H1 (cell line): ENCODE measurements around the gene ACP3. TPM values are rescaled to one million over a fixed set of nuclear protein-coding genes. Genes with fewer than 3 reads are reported as not detected.
A peak's percentile ranks its signal among the peaks of the same experiment; 100 is the strongest.

Experiments used
- CTCF ChIA-PET: fragments of 300-600 bp; sonication (Branson Sonifier 250); formaldehyde crosslinking; loops from one replicate; lab custom pipeline; 2021; ENCODE audit not compliant: partially characterized antibody; lab: Charles Lee
- POLR2A ChIA-PET: fragments of 300-600 bp; sonication (Branson Sonifier 250); formaldehyde crosslinking; loops from one replicate; lab custom pipeline; 2021; ENCODE audit warnings: inconsistent platforms; ENCODE audit not compliant: partially characterized antibody; lab: Charles Lee
- DNase-seq, 2 experiments: peaks; one replicate each; pipeline versions ENCODE4 v3.0.0 to v3.0.0-alpha.2; 2010 to 2022; ENCODE audit warnings: low spot score in 2 of 2, low read depth in 1 of 2, mixed read lengths in 1 of 2
- FAIRE-seq: peaks from 2 replicates; lab custom pipeline; 2011; peaks lifted over from hg19 to GRCh38; lab: Jason Lieb, UNC
- H2AFZ ChIP-seq: 2 replicates; pipeline ENCODE4 v1.8.1; 2012; ENCODE audit warnings: low read length, inconsistent platforms
- H2AK5ac ChIP-seq: 2 replicates; pipeline ENCODE4 v1.6.1; 2013; ENCODE audit warnings: low read depth, low read length
- H2BK120ac ChIP-seq: replicated peaks from 2 replicates; pipeline ENCODE3; 2013; ENCODE audit warnings: low read depth, low read length, inconsistent platforms
- H2BK12ac ChIP-seq: 2 replicates; pipeline ENCODE4 v1.6.1; 2013; ENCODE audit warnings: low read depth, low read length
- H2BK15ac ChIP-seq: 2 replicates; pipeline ENCODE4 v1.6.1; 2013; ENCODE audit warnings: low read length
- H2BK20ac ChIP-seq: 2 replicates; pipeline ENCODE4 v1.6.1; 2013; ENCODE audit warnings: low read length
- H2BK5ac ChIP-seq: 2 replicates; pipeline ENCODE4 v1.6.1; 2013; ENCODE audit warnings: low read depth, low read length
- H3K14ac ChIP-seq: 2 replicates; pipeline ENCODE4 v1.6.1; 2013; ENCODE audit warnings: inconsistent platforms; ENCODE audit not compliant: insufficient read length
- H3K18ac ChIP-seq: 2 replicates; pipeline ENCODE4 v1.6.1; 2013; ENCODE audit warnings: low read length; ENCODE audit errors: extremely low read depth
- H3K23ac ChIP-seq: 2 replicates; pipeline ENCODE4 v1.6.1; 2013; ENCODE audit warnings: inconsistent platforms; ENCODE audit not compliant: insufficient read length
- H3K23me2 ChIP-seq: 2 replicates; pipeline ENCODE4 v1.6.1; 2013; ENCODE audit warnings: low read depth, low read length
- H3K27ac ChIP-seq: 2 replicates; pipeline ENCODE4 v1.6.1; 2011; ENCODE audit warnings: low read depth, low read length, inconsistent platforms
- H3K27me3 ChIP-seq, 4 experiments: replicated peaks in 1 of 4; 1 replicate in 1 of 4; 2 replicates in 3 of 4; pipeline versions ENCODE4 v1.6.1 to v1.8.1; 2011 to 2013; ENCODE audit warnings: low read length in 3 of 4, mild to moderate bottlenecking in 3 of 4, inconsistent platforms in 2 of 4, mixed read lengths in 2 of 4, moderate library complexity in 1 of 4; ENCODE audit not compliant: control insufficient read depth in 3 of 4, insufficient read depth in 3 of 4; ENCODE audit errors: extremely low read depth in 1 of 4
- H3K36me3 ChIP-seq, 4 experiments: 2 replicates each; pipeline versions ENCODE4 v1.6.1 to v1.8.1; 2011 to 2013; ENCODE audit warnings: mild to moderate bottlenecking in 4 of 4, low read length in 3 of 4, moderate library complexity in 2 of 4, control low read depth in 1 of 4, inconsistent platforms in 1 of 4; ENCODE audit not compliant: insufficient read depth in 4 of 4, control insufficient read depth in 2 of 4
- H3K4ac ChIP-seq: replicated peaks from 2 replicates; pipeline ENCODE3; 2013; ENCODE audit warnings: low read length, low read depth, mixed read lengths, inconsistent platforms; ENCODE audit not compliant: insufficient read length
- H3K4me1 ChIP-seq, 4 experiments: replicated peaks in 1 of 4; 1 replicate in 1 of 4; 2 replicates in 3 of 4; pipeline versions ENCODE4 v1.6.1 to v1.8.1; 2011 to 2013; ENCODE audit warnings: low read length in 3 of 4, inconsistent platforms in 2 of 4, mixed read lengths in 1 of 4; ENCODE audit not compliant: insufficient read depth in 4 of 4, control insufficient read depth in 3 of 4
- H3K4me2 ChIP-seq, 2 experiments: 2 replicates each; pipeline versions ENCODE4 v1.6.1 to v1.8.1; 2011 to 2013; ENCODE audit warnings: low read depth in 2 of 2, low read length in 2 of 2, control low read depth in 1 of 2, inconsistent platforms in 1 of 2, mild to moderate bottlenecking in 1 of 2; ENCODE audit not compliant: insufficient read depth in 1 of 2
- H3K4me3 ChIP-seq, 4 experiments: fragments of 200-600, 300-600 bp in 1 of 4; sonication (generic), shearing (Covaris generic), sonication (Bioruptor Twin) in 1 of 4; 2 replicates each; pipeline versions ENCODE4 v1.5.1 to v1.8.1; 2011 to 2016; ENCODE audit warnings: low read length in 4 of 4, low read depth in 3 of 4, control low read depth in 2 of 4, inconsistent platforms in 2 of 4, mild to moderate bottlenecking in 2 of 4, mixed read lengths in 1 of 4, moderate library complexity in 1 of 4; ENCODE audit not compliant: insufficient read depth in 2 of 4; ENCODE audit errors: extremely low read depth in 1 of 4
- H3K56ac ChIP-seq: replicated peaks from 2 replicates; pipeline ENCODE3; 2013; ENCODE audit warnings: low read depth, mild to moderate bottlenecking, mixed read lengths, low read length, inconsistent platforms; ENCODE audit not compliant: insufficient read length
- H3K79me1 ChIP-seq: 2 replicates; pipeline ENCODE4 v1.6.1; 2013; ENCODE audit warnings: low read depth, low read length, control low read depth
- H3K79me2 ChIP-seq, 2 experiments: 2 replicates each; pipeline versions ENCODE4 v1.6.1 to v1.8.1; 2012 to 2013; ENCODE audit warnings: low read length in 2 of 2, mild to moderate bottlenecking in 2 of 2, inconsistent platforms in 1 of 2; ENCODE audit not compliant: insufficient read depth in 2 of 2, control insufficient read depth in 1 of 2
- H3K9ac ChIP-seq, 4 experiments: replicated peaks in 1 of 4; 1 replicate in 1 of 4; 2 replicates in 3 of 4; pipeline versions ENCODE4 v1.6.1 to v1.8.1; 2011 to 2013; ENCODE audit warnings: low read depth in 3 of 4, low read length in 3 of 4, control low read depth in 2 of 4, mild to moderate bottlenecking in 2 of 4, moderate library complexity in 2 of 4, inconsistent platforms in 1 of 4; ENCODE audit errors: extremely low read depth in 1 of 4
- H3K9me3 ChIP-seq, 2 experiments: 2 replicates each; pipeline versions ENCODE4 v1.6.1 to v1.8.1; 2012 to 2013; ENCODE audit warnings: mild to moderate bottlenecking in 2 of 2, moderate library complexity in 2 of 2, control low read depth in 1 of 2, inconsistent platforms in 1 of 2, low read depth in 1 of 2, low read length in 1 of 2, mixed read lengths in 1 of 2; ENCODE audit not compliant: insufficient read depth in 2 of 2
- H4K20me1 ChIP-seq, 2 experiments: replicated peaks in 1 of 2; 2 replicates each; pipeline versions ENCODE3 to v1.8.1; 2011 to 2013; ENCODE audit warnings: inconsistent platforms in 2 of 2, low read length in 2 of 2, mild to moderate bottlenecking in 1 of 2; ENCODE audit not compliant: insufficient read depth in 2 of 2, control insufficient read depth in 1 of 2
- H4K5ac ChIP-seq: 2 replicates; pipeline ENCODE4 v1.6.1; 2013; ENCODE audit warnings: low read length, low read depth, mixed read lengths, inconsistent platforms; ENCODE audit not compliant: insufficient read length
- H4K8ac ChIP-seq: 2 replicates; pipeline ENCODE4 v1.8.0; 2013; ENCODE audit warnings: mild to moderate bottlenecking, moderate library complexity, low read length, inconsistent platforms; ENCODE audit not compliant: insufficient read depth; ENCODE audit errors: extremely low read depth
- H4K91ac ChIP-seq: replicated peaks from 2 replicates; pipeline ENCODE3; 2013; ENCODE audit warnings: low read length, mixed read lengths, inconsistent platforms; ENCODE audit not compliant: insufficient read length
- BCL11A ChIP-seq, 2 experiments: IDR thresholded peaks; one replicate each; pipeline ENCODE4 v1.6.1; 2011; ENCODE audit warnings: low read depth in 2 of 2, low read length in 2 of 2, mild to moderate bottlenecking in 2 of 2
- SIN3A ChIP-seq, 2 experiments: IDR thresholded peaks in 1 of 2; conservative IDR thresholded peaks in 1 of 2; 2 replicates each; pipeline ENCODE4 v1.6.1; 2011 to 2012; ENCODE audit warnings: low read length in 2 of 2, improper control_type of control experiment in 1 of 2, low read depth in 1 of 2, mild to moderate bottlenecking in 1 of 2
- SRF ChIP-seq: IDR thresholded peaks from 2 replicates; pipeline ENCODE4 v1.6.1; 2011; ENCODE audit warnings: mild to moderate bottlenecking, low read depth, low read length, moderate library complexity
- WGBS, 2 experiments: shearing (Covaris generic) in 1 of 2; methylation state at CpG; one replicate each; pipeline versions ENCODE4 v1.1.6 to v1.1.7; 2013 to 2015; ENCODE audit warnings: low lambda C conversion rate in 2 of 2, mixed read lengths in 2 of 2, inconsistent platforms in 1 of 2, low coverage in 1 of 2, missing lambda C conversion rate in 1 of 2; ENCODE audit not compliant: insufficient replicate concordance in 2 of 2, insufficient coverage in 1 of 2, insufficient read length in 1 of 2; ENCODE audit errors: extremely low coverage in 1 of 2, missing lambda C conversion rate in 1 of 2; 5-methylcytosine and 5-hydroxymethylcytosine counted together
- polyA plus RNA-seq, 7 experiments: library from polyadenylated mRNA; depleted of rRNA in 3 of 7; stranded (reverse) in 5 of 7; unstranded in 2 of 7; fragments of >200 nt in 5 of 7; fragments of 200-250 nt in 2 of 7; gene quantifications; 1 replicate in 5 of 7; 2 replicates in 1 of 7; 4 replicates in 1 of 7; pipeline versions ENCODE4 v1.2.1 to v1.2.3, GENCODE V29; 2011 to 2013; ENCODE audit warnings: missing spikeins in 2 of 7, mixed read lengths in 2 of 7
- total RNA-seq: library from RNA; stranded (reverse); fragmentation: NEBNext Ultra II Directional; extraction: Animal tissue kit (Norgen Biotek cat#: 25700); gene quantifications from 2 replicates; pipeline ENCODE4 v1.2.1, GENCODE V29; 2021

ACP3 gene
- total and polyA plus RNA-seq, 2 of the 8 experiments (the other 6 are each of a cell fraction or from before 2014, with no cell fraction given), result 1.2 to 1.4 TPM

DNA sequence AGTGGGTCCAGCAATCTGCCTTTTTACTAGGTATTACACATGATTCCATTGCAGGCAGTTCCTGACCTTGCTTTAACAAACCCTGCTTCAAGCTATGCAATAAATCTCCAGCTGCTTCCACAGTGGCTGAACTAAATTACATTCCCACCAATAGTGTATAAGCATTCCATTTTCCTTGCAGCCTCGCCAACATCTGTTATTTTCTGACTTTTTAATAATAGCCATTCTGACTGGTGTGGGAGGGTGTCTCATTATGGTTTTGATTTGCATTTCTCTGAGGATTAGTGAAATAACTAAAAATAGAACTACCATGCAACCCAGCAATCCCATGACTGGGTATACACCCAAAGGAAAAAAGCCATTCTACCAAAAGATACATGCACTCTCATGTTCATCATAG is 63.7 kb downstream of the ACP3 start:
- WGBS, 2 experiments, result 88% methylated on average over 1 of the region's 1 CpG; no CpG with 5 or more reads in 1 of the 2 experiments
- H4K20me1 ChIP-seq, result no peaks in the 10 kb centered on the region
- peak overlapping the region; percentile 82; the same call in 1 of the 2 replicates for H3K27ac ChIP-seq
- H3K14ac ChIP-seq, result no peak overlapping the region
- no peak overlapping the region for H3K56ac ChIP-seq
- no peak overlapping the region for H3K9ac ChIP-seq
- H4K5ac ChIP-seq, result no peak overlapping the region
- ChIA-PET POLR2A (interaction anchor here (1.2 to 3.5 kb wide), 5 partner anchors 14 to 34 kb away, joined by 4 to 26 read pairs (median 7); no protein-coding TSS in a partner anchor), CTCF (interaction anchor here (1.0 to 3.5 kb wide), 5 partner anchors 16 to 37 kb away, joined by 3 to 27 read pairs (median 10); no protein-coding TSS in a partner anchor)
- H3K23ac ChIP-seq, result no peak overlapping the region
- peak overlapping the region; percentile 84; the same call in 1 of the 2 replicates for H2AK5ac ChIP-seq
- H3K79me1 ChIP-seq, result no peaks in the 10 kb centered on the region; the same call in 1 of the 2 replicates
- H3K36me3 ChIP-seq, result no peaks in the 10 kb centered on the region
- H2BK12ac ChIP-seq, result peak overlapping the region; percentile 99; the same call in 1 of the 2 replicates
- H2BK15ac ChIP-seq, result no peak overlapping the region
- peak overlapping the region; percentile 94; the same call in 1 of the 2 replicates for H2BK20ac ChIP-seq
- H3K23me2 ChIP-seq, result no peaks in the 10 kb centered on the region
- peaks cover 0 to 21% of the 10 kb centered on the region in 2 experiments; a peak in 2 of 4 replicates for H3K79me2 ChIP-seq
- no peak overlapping the region for H2AFZ ChIP-seq
- TF ChIP-seq BCL11A (IDR thresholded peaks at IDR 0.05; ENCODE audit: low read depth in 2 of 2, low read length in 2 of 2) (no peak), SIN3A (conservative IDR thresholded peaks at IDR 0.05 in 1 of 2, IDR thresholded peaks at IDR 0.05 in 1 of 2; ENCODE audit: low read depth in 1 of 2, low read length in 2 of 2) (no peak), SRF (no peak)
- peak overlapping the region; percentile 91 for H4K91ac ChIP-seq
- peaks cover 18 to 25% (median 21%) of the 10 kb centered on the region in 4 experiments for H3K4me1 ChIP-seq
- H3K9me3 ChIP-seq, result peaks cover 2 to 6% of the 10 kb centered on the region in 2 experiments; a peak in 1 of 4 replicates
- no peak overlapping the region for H4K8ac ChIP-seq
- no peak for DNase-seq
- no peak overlapping the region; a peak in 1 of 4 replicates for H3K4me2 ChIP-seq
- H3K18ac ChIP-seq, result no peak overlapping the region
- no peak overlapping the region for H3K4me3 ChIP-seq
- H2BK120ac ChIP-seq, result no peak overlapping the region
- peak overlapping the region; percentile 47 for H3K4ac ChIP-seq
- H3K27me3 ChIP-seq, result no peaks in the 10 kb centered on the region
- no peak for FAIRE-seq
- H2BK5ac ChIP-seq, result peak overlapping the region; percentile 98
